Measurements from ENCODE around the gene FAM222A. TPM values are rescaled to one million over a fixed set of nuclear protein-coding genes. Genes with fewer than 3 reads are reported as not detected.

FAM222A gene
- total RNA-seq, 1 experiment from 2014 or later: 3.7 TPM

GRCh38 chr12:109797905-109798669, 84.5 kb downstream of the FAM222A start:
- intact Hi-C loops (cut with micrococcal nuclease): no loop called here
- Histone ChIP-seq H3K4me1 (ENCODE audit: control insufficient read depth in 1 of 2, insufficient read depth in 2 of 2, low read length in 2 of 2) (peaks cover 0 to 10% of the 10 kb centered on the region in 2 experiments; a peak in 2 of 4 replicates), H3K9ac (ENCODE audit: low read length) (no peak overlapping the region), H3K27ac (ENCODE audit: low read depth, low read length) (no peak overlapping the region), H2AFZ (ENCODE audit: low read depth, low read length, poor library complexity, severe bottlenecking) (no peak overlapping the region), H3K79me2 (ENCODE audit: insufficient read depth, low read length) (no peaks in the 10 kb centered on the region), H4K20me1 (ENCODE audit: insufficient read depth) (no peaks in the 10 kb centered on the region), H3K4me2 (ENCODE audit: low read length) (no peak overlapping the region), H3K4me3 (replicated peaks in 1 of 2; ENCODE audit: low read depth in 1 of 2, low read length in 2 of 2) (no peak overlapping the region), H3K36me3 (ENCODE audit: control insufficient read depth in 1 of 2, insufficient read depth in 2 of 2, low read length in 2 of 2) (no peaks in the 10 kb centered on the region), H3K9me3 (ENCODE audit: control insufficient read depth in 1 of 2, insufficient read depth in 1 of 2, low read depth in 1 of 2, low read length in 2 of 2) (no peaks in the 10 kb centered on the region), H3K27me3 (ENCODE audit: insufficient read depth, low read length) (no peaks in the 10 kb centered on the region), H3K9me2 (ENCODE audit: insufficient read depth) (no peaks in the 10 kb centered on the region)
- peak; percentile 92 for ATAC-seq
- peak; percentile 39; the same call in 1 of the 2 replicates for TF ChIP-seq RAD21 (IDR thresholded peaks at IDR 0.05; ENCODE audit: low read depth)
- TF ChIP-seq POLR2AphosphoS5 (IDR thresholded peaks at IDR 0.05; ENCODE audit: low read depth, low read length): no peak
- TF ChIP-seq JUND (IDR thresholded peaks at IDR 0.05): no peak
- TF ChIP-seq FOSL1 (IDR thresholded peaks at IDR 0.05; ENCODE audit: low read depth): no peak
- no peak for TF ChIP-seq EZH2 (IDR thresholded peaks at IDR 0.05)
- no peak for TF ChIP-seq SIN3A (IDR thresholded peaks at IDR 0.05; ENCODE audit: low read depth)
- peak; percentile 31 to 60 (median 59); a peak in 4 of 6 replicates for TF ChIP-seq CTCF (IDR thresholded peaks at IDR 0.05 in 2 of 3, conservative IDR thresholded peaks at IDR 0.05 in 1 of 3; ENCODE audit: borderline replicate concordance in 1 of 3, insufficient read depth in 1 of 3, low read depth in 2 of 3, low read length in 2 of 3)
- TF ChIP-seq TCF7L2 (IDR thresholded peaks at IDR 0.05; ENCODE audit: borderline replicate concordance, extremely low read depth, insufficient read depth, insufficient read length): no peak
- TF ChIP-seq ZBTB33 (IDR thresholded peaks at IDR 0.05; ENCODE audit: extremely low read depth, insufficient replicate concordance, low read length): no peak
- ChIA-PET RAD21 (ENCODE audit: low non-redundant PET in 1 of 2, low total read pairs in 2 of 2, uncharacterized antibody in 2 of 2, unreplicated experiment in 2 of 2) (no interaction called here), POLR2A (no interaction called here), CTCF (interaction anchor here (0.8 kb wide), 1 partner anchor 47 kb away, joined by 3 read pairs; no protein-coding TSS in a partner anchor)
- no peak for DNase-seq (ENCODE audit: low read depth, low spot score)
- no TSS peak for BruUV-seq (replicated peaks)
